Mammary epithelial cell (primary cell): ENCODE measurements around the gene KYAT1.

Experiments used
- CTCF ChIP-seq, 2 donors: IDR thresholded peaks in 1 of 2; conservative IDR thresholded peaks in 1 of 2; 2 replicates each; pipeline ENCODE4 v1.5.1; 2011 to 2012; ENCODE audit warnings: inconsistent platforms in 2 of 2, low read length in 2 of 2, mild to moderate bottlenecking in 2 of 2, control low read depth in 1 of 2, low read depth in 1 of 2; ENCODE audit not compliant: insufficient read depth in 1 of 2; ENCODE audit errors: extremely low read depth in 1 of 2
- EZH2 ChIP-seq: IDR thresholded peaks from 2 replicates; pipeline ENCODE4 v1.6.1; 2012; ENCODE audit warnings: low read length, inconsistent platforms, borderline replicate concordance

- TF ChIP-seq CTCF (conservative IDR thresholded peaks at IDR 0.05 in 1 of 2, IDR thresholded peaks at IDR 0.05 in 1 of 2; ENCODE audit: extremely low read depth in 1 of 2, insufficient read depth in 1 of 2, low read depth in 1 of 2, low read length in 2 of 2) (no peak), EZH2 (no peak)
Measured at GRCh38 chr9:128910906-128911305, 29.2 kb upstream of the KYAT1 start.
